GM12873 (cell line): ENCODE measurements around the gene PRKAG3.

Source experiments
- CTCF ChIP-seq: IDR thresholded peaks from 2 replicates; pipeline ENCODE4 v1.5.1; 2012; ENCODE audit warnings: low read depth, mild to moderate bottlenecking, moderate library complexity, low read length, control low read depth; ENCODE audit not compliant: insufficient read depth; ENCODE audit errors: missing control alignments

The PRKAG3 gene

GRCh38 chr2:218811382-218811781 is 20.2 kb downstream of the PRKAG3 start:
- no peak for TF ChIP-seq CTCF

- TF ChIP-seq CTCF: no peak
Measured at GRCh38 chr2:218810256-218810655, 21.3 kb downstream of the PRKAG3 start.

- no peak for TF ChIP-seq CTCF
Measured at GRCh38 chr2:218809515-218809914, 22.1 kb downstream of the PRKAG3 start.

GRCh38 chr2:218807626-218808025 is 24.0 kb downstream of the PRKAG3 start:
- TF ChIP-seq CTCF: no peak

GRCh38 chr2:218806346-218806978 is 25.1 kb downstream of the PRKAG3 start:
- TF ChIP-seq CTCF: no peak

- TF ChIP-seq CTCF: no peak
Measured at GRCh38 chr2:218805627-218806026, 26.0 kb downstream of the PRKAG3 start.

- TF ChIP-seq CTCF: no peak
Measured at GRCh38 chr2:218804817-218805216, 26.8 kb downstream of the PRKAG3 start.
